Heart left ventricle (tissue), 16 donors: ENCODE results near the gene FGFBP3. TPM values are rescaled to one million over a fixed set of nuclear protein-coding genes. Genes with fewer than 3 reads are reported as not detected.

ENCODE experiments used
- ATAC-seq, 4 donors: fragments of 200-7000 bp; cut with Tn5 transposase; one replicate each; pipeline ENCODE4 v1.9.1; 2020 to 2022; ENCODE audit warnings: moderate library complexity in 4 of 4, mild to moderate bottlenecking in 3 of 4, moderate number of reproducible peaks in 1 of 4
- DNase-seq, 5 donors: peaks; one replicate each; pipeline ENCODE4 v3.0.0-alpha.2; 2020
- H3K27ac ChIP-seq, 12 donors: fragments of 200-600 bp; sonication (generic) in 4 of 12; one replicate each; pipeline versions ENCODE4 v1.5.0 to v1.8.0; 2016 to 2022; ENCODE audit warnings: mild to moderate bottlenecking in 2 of 12
- H3K27me3 ChIP-seq, 9 donors: fragments of 200-600 bp; sonication (generic) in 2 of 9; one replicate each; pipeline versions ENCODE4 v1.5.1 to v1.8.0; 2016 to 2022; ENCODE audit warnings: mild to moderate bottlenecking in 3 of 9
- H3K36me3 ChIP-seq, 9 donors: fragments of 200-600 bp; sonication (generic) in 2 of 9; one replicate each; pipeline versions ENCODE4 v1.5.0 to v1.8.0; 2018 to 2022; ENCODE audit warnings: mild to moderate bottlenecking in 2 of 9
- H3K4me1 ChIP-seq, 12 donors: fragments of 200-600 bp; sonication (generic) in 4 of 12; one replicate each; pipeline versions ENCODE4 v1.5.0 to v1.8.0; 2016 to 2022; ENCODE audit warnings: mild to moderate bottlenecking in 3 of 12
- H3K4me3 ChIP-seq, 12 donors: fragments of 200-600 bp; sonication (generic) in 4 of 12; one replicate each; pipeline versions ENCODE4 v1.5.0 to v1.8.0; 2017 to 2022; ENCODE audit warnings: mild to moderate bottlenecking in 9 of 12, moderate library complexity in 4 of 12
- H3K9me3 ChIP-seq, 12 donors: fragments of 200-600 bp; sonication (generic) in 4 of 12; one replicate each; pipeline versions ENCODE4 v1.5.0 to v1.8.0; 2016 to 2022; ENCODE audit warnings: mild to moderate bottlenecking in 1 of 12
- POLR2A ChIP-seq, 2 donors: fragments of 450-650 bp; IDR thresholded peaks; one replicate each; pipeline ENCODE4 v1.6.1; 2017; ENCODE audit warnings: antibody characterized with exemption in 2 of 2, mild to moderate bottlenecking in 2 of 2, moderate library complexity in 2 of 2
- WGBS, 4 donors: extraction: QIAGEN DNeasy Blood & Tissue Kit in 2 of 4; methylation state at CpG; one replicate each; pipeline versions ENCODE4 v1.1.5 to v1.1.7; 2013 to 2018; 5-methylcytosine and 5-hydroxymethylcytosine counted together
- intact Hi-C, 10 donors: fragments of 100-400 bp; cut with DNase I; formaldehyde crosslinking; loops; one replicate each; pipeline versions ENCODE4 v1.11.1 to v1.14.2; 2022
- polyA plus RNA-seq, 2 donors: library from polyadenylated mRNA; stranded (reverse); fragments of 200-250 nt; gene quantifications; one replicate each; pipeline ENCODE4 v1.2.3, GENCODE V29; 2013
- total RNA-seq, 9 donors: library from RNA; depleted of rRNA in 2 of 9; stranded (reverse); fragments of >200 nt in 2 of 9; fragmentation: NEBNext Ultra II Directional in 3 of 9; extraction: Animal tissue kit (Norgen Biotek cat#: 25700) in 3 of 9; gene quantifications; one replicate each; pipeline versions ENCODE4 v1.1.0 to v1.2.4, GENCODE V29; 2016 to 2023
- TF ChIP-seq, protein P1 (sequence below), 12 donors: fragments of 200-600 bp; sonication (generic) in 4 of 12; IDR thresholded peaks; one replicate each; pipeline versions ENCODE4 v1.5.0 to v1.8.0; 2018 to 2022; ENCODE audit warnings: antibody characterized with exemption in 12 of 12, mild to moderate bottlenecking in 5 of 12
- donor health status: ischemic (EF 13 %, LVEDD 7.1; RV severe dilation, severe dysfunction).
- donor health status: healthy with polysubstance abuse.
- donor health status: DM: no; HTN: yes; CAD: no.
- donor health status: DM: no; HTN: no; CAD: no.
- donor health status: ischemic (EF 25% LVEDD 6.9; RV normal size, moderate dysfunction).
- donor health status: ischemic (EF 25% LVEDD 5.7; RV mildly dilated, moderate dysfunction).
- donor health status: healthy.
- donor health status: DM: yes; HTN: yes; CAD: no.
- donor health status: ischemic (EF 35%, LVEDD 5.7; RV mildly dilated, moderate dysfunction).
- donor health status: nonischemic (EF 11% LVEDD 7.7; RV severe dilation, severe dysfunction).
- donor health status: DM: yes; HTN: yes; CAD: no.
- donor health status: PGD.
- donor health status: ischemic (EF 29% LVEDD 5.4; RV normal size, mild dysfunction).
- donor health status: nonischemic (EF 23%, LVEDD 6.1; RV moderate dilation, normal function).

FGFBP3 gene
- total and polyA plus RNA-seq, 11 donors, result 0.16 to 0.81 (median 0.48) TPM; not detected in 1

- no peak for DNase-seq
- Histone ChIP-seq H3K36me3 (peaks cover 0 to 4% (median 0%) of the 10 kb centered on the region in 9 donors), H3K4me3 (peak overlapping the region in 11 of 12 donors; percentile 56 to 95 (median 88)), H3K27ac (no peak overlapping the region), H3K9me3 (peaks cover 0 to under 1% (median 0%) of the 10 kb centered on the region in 12 donors), H3K27me3 (no peaks in the 10 kb centered on the region), H3K4me1 (peaks cover 0 to 44% (median 28%) of the 10 kb centered on the region in 12 donors)
- TF ChIP-seq POLR2A (IDR thresholded peaks at IDR 0.05), result no peak
- TF ChIP-seq, protein P1, sequence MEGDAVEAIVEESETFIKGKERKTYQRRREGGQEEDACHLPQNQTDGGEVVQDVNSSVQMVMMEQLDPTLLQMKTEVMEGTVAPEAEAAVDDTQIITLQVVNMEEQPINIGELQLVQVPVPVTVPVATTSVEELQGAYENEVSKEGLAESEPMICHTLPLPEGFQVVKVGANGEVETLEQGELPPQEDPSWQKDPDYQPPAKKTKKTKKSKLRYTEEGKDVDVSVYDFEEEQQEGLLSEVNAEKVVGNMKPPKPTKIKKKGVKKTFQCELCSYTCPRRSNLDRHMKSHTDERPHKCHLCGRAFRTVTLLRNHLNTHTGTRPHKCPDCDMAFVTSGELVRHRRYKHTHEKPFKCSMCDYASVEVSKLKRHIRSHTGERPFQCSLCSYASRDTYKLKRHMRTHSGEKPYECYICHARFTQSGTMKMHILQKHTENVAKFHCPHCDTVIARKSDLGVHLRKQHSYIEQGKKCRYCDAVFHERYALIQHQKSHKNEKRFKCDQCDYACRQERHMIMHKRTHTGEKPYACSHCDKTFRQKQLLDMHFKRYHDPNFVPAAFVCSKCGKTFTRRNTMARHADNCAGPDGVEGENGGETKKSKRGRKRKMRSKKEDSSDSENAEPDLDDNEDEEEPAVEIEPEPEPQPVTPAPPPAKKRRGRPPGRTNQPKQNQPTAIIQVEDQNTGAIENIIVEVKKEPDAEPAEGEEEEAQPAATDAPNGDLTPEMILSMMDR (IDR thresholded peaks at IDR 0.05), result no peak
- 43 to 57% (median 48%) methylated on average over 2 of the region's 2 CpGs for WGBS, 4 donors
- intact Hi-C loops, result loop anchor here in 1 of 10 donors (10.0 kb wide), 1 partner anchor 530 kb away; no protein-coding TSS in a partner anchor
- no peak for ATAC-seq
Measured at GRCh38 chr10:91925022-91925320, 15.7 kb upstream of the FGFBP3 start.

DNA sequence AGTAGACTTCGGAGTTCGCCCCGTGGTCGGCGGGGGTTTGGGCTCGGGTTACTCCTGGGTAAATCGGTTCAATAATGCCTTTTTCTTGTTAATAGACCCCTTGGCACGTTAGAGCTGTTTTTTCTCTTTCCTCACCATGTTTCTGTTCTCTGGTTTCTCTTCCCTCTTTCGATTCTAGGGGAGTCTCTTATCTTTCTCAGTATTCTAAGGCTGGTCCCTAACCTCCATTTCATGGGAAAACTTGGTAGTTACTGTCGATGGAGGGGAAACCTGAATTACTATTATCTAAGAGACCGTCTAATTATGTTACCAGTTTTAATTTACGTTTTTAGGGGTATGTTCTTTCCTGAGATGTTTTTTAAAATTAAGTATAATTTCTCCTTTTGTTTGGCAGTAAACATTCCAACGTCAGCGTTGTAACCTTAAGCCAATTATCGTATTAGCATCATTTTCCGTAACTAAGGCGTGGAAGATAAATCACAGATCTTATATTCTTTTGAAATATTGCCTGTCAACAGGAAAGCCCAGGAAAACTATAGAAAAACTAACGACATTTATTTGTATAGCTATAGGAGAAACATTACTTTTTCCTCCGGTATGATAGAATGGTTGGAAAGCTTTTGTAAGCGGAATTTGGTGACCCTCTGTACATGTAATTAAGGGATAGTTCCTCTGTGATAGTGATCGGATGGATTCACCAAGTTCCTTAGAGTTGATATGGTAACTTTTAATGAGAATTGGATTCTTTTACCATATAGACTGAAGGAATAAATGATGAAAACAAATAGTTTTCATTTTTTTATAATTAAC is 15.1 kb upstream of the FGFBP3 start:
- intact Hi-C loops, result loop anchor here in 2 of 10 donors (5.0 to 10.0 kb wide), 2 partner anchors 127 to 530 kb away; partner anchors contain the start of gene TNKS2 (in 1 of the 2)
- H3K36me3 ChIP-seq, result peaks cover 0 to 4% (median 0%) of the 10 kb centered on the region in 9 donors
- peaks cover 0 to 38% (median 27%) of the 10 kb centered on the region in 12 donors for H3K4me1 ChIP-seq
- no peaks in the 10 kb centered on the region for H3K27me3 ChIP-seq
- TF ChIP-seq, protein P1 (IDR thresholded peaks at IDR 0.05), result no peak
- TF ChIP-seq POLR2A (IDR thresholded peaks at IDR 0.05), result no peak
- peak overlapping the region; percentile 56 to 95 (median 88) for H3K4me3 ChIP-seq
- peak overlapping the region; percentile 76 to 99 (median 95) for H3K27ac ChIP-seq
- WGBS, 4 donors, result 2 to 3% (median 3%) methylated on average over 21 of the region's 21 CpGs
- peaks cover 0 to 7% (median 2%) of the 10 kb centered on the region in 12 donors for H3K9me3 ChIP-seq
- DNase-seq (no peak), ATAC-seq (peak in 1 of 4 donors; percentile 19)

DNA sequence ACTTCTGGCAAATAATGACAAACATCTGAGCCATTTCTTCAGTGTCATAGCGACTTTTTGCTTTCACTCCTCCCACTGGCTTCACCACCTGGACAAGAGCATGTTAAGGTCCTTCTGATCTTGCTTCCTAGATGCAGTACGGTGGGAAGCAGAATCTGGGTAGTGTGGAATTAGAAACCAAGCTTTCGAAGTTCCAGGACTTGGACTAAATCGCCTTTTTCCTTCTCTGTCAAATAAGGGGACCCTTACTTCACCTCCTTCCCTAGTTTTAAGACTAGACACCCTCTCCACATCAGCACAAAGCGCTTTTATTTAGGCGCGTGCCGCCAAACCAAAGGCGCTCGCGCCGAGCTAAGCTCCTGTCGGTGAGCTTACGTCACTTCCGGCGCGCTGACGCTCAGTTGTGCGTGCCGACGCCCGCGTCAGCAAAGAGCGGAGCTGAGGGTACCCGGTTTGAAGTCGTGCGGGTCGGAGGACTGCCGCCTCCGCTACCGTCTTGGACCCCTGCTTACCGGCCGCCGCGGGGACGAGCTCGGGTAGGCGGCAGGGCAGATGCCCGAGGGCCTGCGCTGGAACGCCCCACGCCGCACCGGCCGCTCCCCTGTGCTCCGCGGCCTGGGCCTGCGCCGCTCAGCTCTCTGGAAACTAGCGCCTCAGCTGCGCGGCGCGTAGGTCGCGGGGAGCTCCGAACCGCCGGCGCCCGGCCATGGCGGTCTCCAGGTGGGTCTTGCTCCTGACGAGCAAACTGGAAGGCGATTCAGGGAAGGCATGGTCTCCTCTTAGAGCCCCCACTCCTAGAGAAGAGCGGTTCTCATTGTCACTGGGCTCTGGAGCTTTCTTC is 14.3 kb upstream of the FGFBP3 start, which contains the start of gene BTAF1:
Gene BTAF1 (plus strand): TSS at position 400 of the 841 bp plus-strand sequence. CDS start 307 bp downstream, at position 707.
- H3K4me1 ChIP-seq, result peaks cover 0 to 36% (median 26%) of the 10 kb centered on the region in 12 donors
- peak within 1 kb of the TSS; percentile 56 to 95 (median 88) for H3K4me3 ChIP-seq
- ATAC-seq (peak; percentile 99 to 100 (median 100)), DNase-seq (peak; percentile 91 to 97 (median 95))
- H3K27ac ChIP-seq, result peak within 1 kb of the TSS; percentile 76 to 99 (median 95)
- TF ChIP-seq, protein P1 (IDR thresholded peaks at IDR 0.05), result peak in 1 of 12 donors; percentile 16
- TF ChIP-seq POLR2A (IDR thresholded peaks at IDR 0.05), result peak; percentile 31 to 90
- intact Hi-C loops, result loop anchor here in 2 of 10 donors (1.0 to 10.0 kb wide), 3 partner anchors 14 to 529 kb away; partner anchors contain the start of genes FGFBP3 (in 1 of the 2) and TNKS2 (in 1 of the 2)
- H3K9me3 ChIP-seq, result peaks cover 0 to 12% (median 3%) of the 10 kb centered on the region in 12 donors
- H3K36me3 ChIP-seq, result peaks cover 0 to 4% (median 0%) of the 10 kb centered on the region in 9 donors
- 0 to 1% (median 0%) methylated on average over 20 to 65 of the region's 65 CpGs for WGBS, 4 donors
- H3K27me3 ChIP-seq, result peaks cover 0 to under 1% (median 0%) of the 10 kb centered on the region in 9 donors
